Immature natural killer cell (primary cell): ENCODE measurements around the gene FLACC1. TPM values are rescaled to one million over a fixed set of nuclear protein-coding genes. Genes with fewer than 3 reads are reported as not detected.
"Not testable (repeated sequence)": the region's sequence is repeated elsewhere in the genome, so short reads cannot be mapped to it uniquely, and the experiment has no call there.

ENCODE experiments used
- DNase-seq, 3 donors: peaks; one replicate each; pipeline ENCODE4 v3.0.0; 2022; ENCODE audit warnings: mixed read lengths in 1 of 3
- H3K27ac Mint-ChIP-seq, 6 donors: one replicate each; pipeline ENCODE4 v1.8.0; 2020; ENCODE audit warnings: mixed read lengths in 6 of 6, mild to moderate bottlenecking in 5 of 6, inconsistent platforms in 4 of 6, moderate library complexity in 3 of 6
- H3K27me3 Mint-ChIP-seq, 3 donors: one replicate each; pipeline ENCODE4 v1.8.0; 2020 to 2021; ENCODE audit warnings: low read depth in 3 of 3, mild to moderate bottlenecking in 3 of 3, mixed read lengths in 3 of 3, moderate library complexity in 3 of 3, inconsistent platforms in 1 of 3
- H3K36me3 Mint-ChIP-seq, 3 donors: one replicate each; pipeline ENCODE4 v1.8.0; 2020; ENCODE audit warnings: mixed read lengths in 3 of 3, inconsistent platforms in 2 of 3, mild to moderate bottlenecking in 2 of 3
- H3K4me1 Mint-ChIP-seq, 2 donors: one replicate each; pipeline ENCODE4 v1.8.0; 2020; ENCODE audit warnings: inconsistent platforms in 2 of 2, mild to moderate bottlenecking in 2 of 2, mixed read lengths in 2 of 2, moderate library complexity in 1 of 2
- H3K4me3 Mint-ChIP-seq, 5 donors: one replicate each; pipeline ENCODE4 v1.8.0; 2020; ENCODE audit warnings: mild to moderate bottlenecking in 5 of 5, mixed read lengths in 5 of 5, inconsistent platforms in 3 of 5, moderate library complexity in 3 of 5
- H3K9me3 Mint-ChIP-seq, 6 donors: one replicate each; pipeline ENCODE4 v1.8.0; 2020; ENCODE audit warnings: mild to moderate bottlenecking in 6 of 6, mixed read lengths in 6 of 6, inconsistent platforms in 4 of 6, moderate library complexity in 3 of 6
- polyA plus RNA-seq, 3 donors: library from polyadenylated mRNA; unstranded; fragments of 300-500 nt; fragmentation: Illumina TruSeq; gene quantifications; one replicate each; pipeline ENCODE4 v1.2.3, GENCODE V29; 2021

The FLACC1 gene
- under 1 TPM in 2 of 3 donors, not detected in 1; 0.46 to 0.94 TPM for polyA plus RNA-seq

DNA sequence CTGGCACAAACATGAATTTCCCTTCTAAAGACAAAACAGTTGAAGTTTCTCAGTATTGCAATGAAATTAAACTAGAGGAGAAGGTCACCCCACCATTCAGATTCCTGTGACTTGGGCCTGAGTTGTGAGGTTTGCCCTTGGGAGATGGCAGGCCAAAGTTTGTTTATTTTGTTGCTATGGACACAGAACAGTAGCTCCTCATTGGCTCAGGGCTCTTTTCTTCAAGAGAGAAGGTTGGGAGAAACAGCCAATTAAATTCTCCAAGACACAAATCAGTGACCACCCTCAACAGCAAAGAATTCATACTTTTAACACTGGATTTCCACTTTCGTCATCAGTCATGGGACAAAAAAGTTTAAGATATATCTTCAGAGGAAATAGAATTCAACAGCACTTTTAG lies at the start of gene FLACC1:
FLACC1 (minus strand) TSS at position 125 of the 400 bp plus-strand sequence. CDS start 5,941 bp downstream, outside the sequence.
- peaks cover 13 to 30% (median 27%) of the 10 kb centered on the region in 3 donors for H3K36me3 Mint-ChIP-seq
- DNase-seq = no peak
- H3K4me1 Mint-ChIP-seq = no peaks in the 10 kb centered on the region
- H3K27ac Mint-ChIP-seq = no peak within 1 kb of the TSS
- H3K4me3 Mint-ChIP-seq = no peak within 1 kb of the TSS
- H3K27me3 Mint-ChIP-seq = no peaks in the 10 kb centered on the region
- no peaks in the 10 kb centered on the region for H3K9me3 Mint-ChIP-seq

DNA sequence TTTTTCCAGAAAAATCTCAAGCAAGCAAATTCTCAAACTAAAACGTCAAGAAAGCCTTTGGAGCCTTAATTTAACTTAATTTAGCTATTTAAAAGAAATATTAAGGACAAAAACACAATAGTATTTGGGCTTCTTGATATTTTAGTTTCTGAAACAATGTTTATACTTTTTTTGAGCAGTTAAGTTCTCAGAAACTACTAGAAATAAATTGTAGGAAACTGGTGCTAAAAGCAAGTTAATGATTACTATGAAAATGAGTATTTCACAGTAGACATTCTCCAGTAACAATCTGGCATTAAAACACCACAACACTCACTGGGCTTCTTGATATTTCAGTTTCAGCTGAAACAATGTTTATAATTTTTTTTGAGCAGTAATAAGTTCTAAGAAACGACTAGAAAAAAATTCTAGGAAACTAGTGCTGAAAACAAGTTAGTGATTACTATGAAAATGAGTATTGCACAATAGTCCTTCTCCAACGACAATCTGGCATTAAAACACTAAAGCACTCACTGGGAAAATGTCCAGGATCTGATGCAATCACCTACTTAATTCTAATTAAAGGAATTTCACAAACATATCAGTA lies 49.0 kb upstream of the FLACC1 start:
- Mint-ChIP-seq H3K36me3 (peaks cover 0 to 6% (median 0%) of the 10 kb centered on the region in 3 donors), H3K27ac (no peak overlapping the region), H3K9me3 (no peaks in the 10 kb centered on the region), H3K4me1 (peaks cover 22 to 48% of the 10 kb centered on the region in 2 donors), H3K4me3 (no peak overlapping the region), H3K27me3 (no peaks in the 10 kb centered on the region)
- no peak for DNase-seq

DNA sequence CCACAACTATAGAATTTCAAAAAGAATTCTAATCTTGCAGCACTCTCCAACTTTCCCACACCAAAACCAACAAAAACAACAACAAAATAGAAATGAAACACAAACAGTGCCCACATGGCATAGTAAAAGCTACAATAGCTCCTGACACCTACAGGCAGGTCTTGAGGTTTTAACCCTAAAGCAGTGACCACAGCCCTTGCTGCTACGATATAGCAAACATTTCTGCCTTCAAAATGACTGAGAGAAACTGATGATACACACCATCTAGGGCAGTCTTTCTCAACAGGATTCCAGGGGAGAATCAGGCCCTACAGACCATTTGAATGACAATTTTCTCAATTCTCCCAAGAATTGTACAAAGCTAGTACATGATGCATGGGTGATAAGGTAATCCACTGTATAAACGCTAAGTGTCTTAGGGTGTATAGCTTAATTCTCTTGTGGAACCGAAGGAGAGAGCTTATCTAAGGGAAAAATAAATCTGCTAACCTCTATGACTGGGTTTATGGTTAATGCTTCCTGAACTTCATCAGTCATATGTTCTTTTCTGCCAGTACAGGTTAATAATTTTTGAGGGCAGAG lies 47.6 kb upstream of the FLACC1 start:
- no peaks in the 10 kb centered on the region for H3K9me3 Mint-ChIP-seq
- H3K27ac Mint-ChIP-seq = peak overlapping the region in 2 of 6 donors; percentile 6 to 21
- H3K36me3 Mint-ChIP-seq = peaks cover 0 to 5% (median 0%) of the 10 kb centered on the region in 3 donors
- peaks cover 20 to 41% of the 10 kb centered on the region in 2 donors for H3K4me1 Mint-ChIP-seq
- no peak for DNase-seq
- peak overlapping the region in 1 of 5 donors; percentile 4 for H3K4me3 Mint-ChIP-seq
- no peaks in the 10 kb centered on the region for H3K27me3 Mint-ChIP-seq

- H3K27ac Mint-ChIP-seq = no peak overlapping the region
- H3K4me1 Mint-ChIP-seq = peaks cover 20 to 41% of the 10 kb centered on the region in 2 donors
- no peak overlapping the region for H3K4me3 Mint-ChIP-seq
- H3K9me3 Mint-ChIP-seq = no peaks in the 10 kb centered on the region
- no peaks in the 10 kb centered on the region for H3K27me3 Mint-ChIP-seq
- no peak for DNase-seq
- peaks cover 0 to 5% (median 0%) of the 10 kb centered on the region in 3 donors for H3K36me3 Mint-ChIP-seq
Measured at GRCh38 chr2:201403880-201404279, 46.7 kb upstream of the FLACC1 start.

GRCh38 chr2:201402651-201403562 lies 45.8 kb upstream of the FLACC1 start:
- no peak for DNase-seq
- H3K4me3 Mint-ChIP-seq = no peak overlapping the region
- peak overlapping the region in 1 of 6 donors; percentile 6 for H3K27ac Mint-ChIP-seq
- H3K4me1 Mint-ChIP-seq = peaks cover 20 to 41% of the 10 kb centered on the region in 2 donors
- H3K27me3 Mint-ChIP-seq = no peaks in the 10 kb centered on the region
- H3K36me3 Mint-ChIP-seq = peaks cover 0 to 8% (median 0%) of the 10 kb centered on the region in 3 donors
- no peaks in the 10 kb centered on the region for H3K9me3 Mint-ChIP-seq

GRCh38 chr2:201401815-201402214 lies 44.7 kb upstream of the FLACC1 start:
- H3K27me3 Mint-ChIP-seq = no peaks in the 10 kb centered on the region
- no peak overlapping the region for H3K4me3 Mint-ChIP-seq
- peaks cover 0 to 12% (median 0%) of the 10 kb centered on the region in 3 donors for H3K36me3 Mint-ChIP-seq
- H3K9me3 Mint-ChIP-seq = no peaks in the 10 kb centered on the region
- H3K27ac Mint-ChIP-seq = no peak overlapping the region
- DNase-seq = no peak
- H3K4me1 Mint-ChIP-seq = peaks cover 20 to 35% of the 10 kb centered on the region in 2 donors

GRCh38 chr2:201396595-201396994 lies 39.5 kb upstream of the FLACC1 start:
- DNase-seq = no peak
- Mint-ChIP-seq H3K27me3 (no peaks in the 10 kb centered on the region), H3K9me3 (no peaks in the 10 kb centered on the region), H3K36me3 (peaks cover 10 to 43% (median 16%) of the 10 kb centered on the region in 3 donors), H3K4me1 (no peaks in the 10 kb centered on the region), H3K27ac (no peak overlapping the region), H3K4me3 (no peak overlapping the region)

- no peak overlapping the region for H3K4me3 Mint-ChIP-seq
- H3K36me3 Mint-ChIP-seq = peaks cover 34 to 73% (median 46%) of the 10 kb centered on the region in 3 donors
- no peaks in the 10 kb centered on the region for H3K27me3 Mint-ChIP-seq
- H3K27ac Mint-ChIP-seq = no peak overlapping the region
- no peak for DNase-seq
- no peaks in the 10 kb centered on the region for H3K4me1 Mint-ChIP-seq
- H3K9me3 Mint-ChIP-seq = no peaks in the 10 kb centered on the region
Measured at GRCh38 chr2:201383136-201383535, 26.0 kb upstream of the FLACC1 start.

GRCh38 chr2:201378496-201379397 lies 21.6 kb upstream of the FLACC1 start:
- H3K27me3 Mint-ChIP-seq = peaks cover 0 to 3% (median under 1%) of the 10 kb centered on the region in 3 donors
- no peak for DNase-seq
- H3K4me1 Mint-ChIP-seq = no peaks in the 10 kb centered on the region
- H3K9me3 Mint-ChIP-seq = no peaks in the 10 kb centered on the region
- H3K36me3 Mint-ChIP-seq = peaks cover 18 to 66% (median 42%) of the 10 kb centered on the region in 3 donors
- peak overlapping the region in 1 of 6 donors; percentile 64 for H3K27ac Mint-ChIP-seq
- no peak overlapping the region for H3K4me3 Mint-ChIP-seq

GRCh38 chr2:201377218-201377617 lies 20.1 kb upstream of the FLACC1 start:
- Mint-ChIP-seq H3K4me3 (no peak overlapping the region), H3K27ac (peak overlapping the region in 2 of 6 donors; percentile 22 to 43), H3K9me3 (no peaks in the 10 kb centered on the region), H3K4me1 (no peaks in the 10 kb centered on the region), H3K27me3 (peaks cover 0 to 3% (median 1%) of the 10 kb centered on the region in 3 donors), H3K36me3 (peaks cover 13 to 58% (median 36%) of the 10 kb centered on the region in 3 donors)
- no peak for DNase-seq

DNA sequence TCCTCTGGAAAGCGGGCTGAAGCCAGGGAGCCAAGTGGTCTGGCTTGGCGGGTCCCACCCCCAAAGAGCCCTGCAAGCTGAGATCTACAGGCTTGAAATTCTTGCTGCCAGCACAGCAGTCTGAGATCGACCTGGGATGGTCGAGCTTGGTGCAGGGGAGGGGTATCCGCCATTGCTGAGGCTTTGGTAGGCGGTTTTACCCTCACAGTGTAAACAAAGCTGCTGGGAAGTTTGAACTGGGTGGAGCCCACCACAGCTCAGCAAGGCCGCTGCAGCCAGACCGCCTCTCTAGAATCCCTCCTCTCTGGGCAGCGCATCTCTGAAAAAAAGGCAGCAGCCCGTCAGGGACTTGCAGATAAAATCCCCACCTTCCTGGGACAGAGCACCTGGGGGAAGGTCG lies 12.6 kb upstream of the FLACC1 start:
- peaks cover 20 to 39% (median 37%) of the 10 kb centered on the region in 3 donors for H3K36me3 Mint-ChIP-seq
- H3K9me3 Mint-ChIP-seq = peaks cover 0 to 9% (median 5%) of the 10 kb centered on the region in 6 donors
- peaks cover 0 to 2% (median 1%) of the 10 kb centered on the region in 3 donors for H3K27me3 Mint-ChIP-seq
- no peak overlapping the region for H3K4me3 Mint-ChIP-seq
- no peak for DNase-seq
- no peak overlapping the region for H3K27ac Mint-ChIP-seq
- H3K4me1 Mint-ChIP-seq = no peaks in the 10 kb centered on the region

DNA sequence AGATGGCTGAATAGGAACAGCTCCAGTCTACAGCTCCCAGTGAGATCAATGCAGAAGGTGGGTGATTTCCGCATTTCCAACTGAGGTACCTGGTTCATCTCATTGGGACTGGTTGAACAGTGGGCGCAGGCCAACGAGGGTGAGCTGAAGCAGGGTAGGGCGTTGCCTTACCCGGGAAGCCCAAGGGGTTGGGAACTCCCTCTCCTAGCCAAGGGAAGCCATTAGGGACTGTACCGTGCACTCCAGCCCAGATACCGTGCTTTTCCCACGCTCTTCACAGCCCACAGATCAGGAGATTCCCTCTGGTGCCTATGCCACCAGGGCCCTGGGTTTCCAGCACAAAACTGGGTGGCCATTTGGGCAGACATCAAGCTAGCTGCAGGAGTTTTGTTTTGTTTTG lies 12.2 kb upstream of the FLACC1 start:
- H3K4me3 Mint-ChIP-seq, DNase-seq, H3K4me1 Mint-ChIP-seq, H3K27ac Mint-ChIP-seq, H3K9me3 Mint-ChIP-seq, H3K27me3 Mint-ChIP-seq: not testable (repeated sequence)
- H3K36me3 Mint-ChIP-seq = peaks cover 20 to 35% (median 33%) of the 10 kb centered on the region in 3 donors

DNA sequence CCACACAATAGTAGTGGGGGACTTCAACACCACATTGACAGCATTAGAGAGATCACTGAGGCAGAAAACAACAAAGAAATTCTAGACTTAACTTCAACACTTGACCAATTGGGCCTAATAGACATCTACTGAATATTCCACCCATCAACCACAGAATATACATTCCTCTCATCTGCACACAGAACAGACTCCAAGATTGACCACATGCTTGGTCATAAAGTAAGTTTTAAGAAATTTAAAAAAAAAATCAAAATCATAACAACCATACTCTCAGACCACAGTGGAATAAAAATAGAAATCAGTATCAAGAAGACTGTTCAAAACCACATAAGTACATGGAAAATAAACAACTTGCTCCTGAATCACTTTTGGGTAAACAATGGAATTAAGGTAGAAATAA lies 9.0 kb upstream of the FLACC1 start:
- H3K4me1 Mint-ChIP-seq = peaks cover 5 to 8% of the 10 kb centered on the region in 2 donors
- no peak for DNase-seq
- H3K4me3 Mint-ChIP-seq = no peak overlapping the region
- H3K36me3 Mint-ChIP-seq = peaks cover 26 to 40% (median 37%) of the 10 kb centered on the region in 3 donors
- peaks cover 0 to 9% (median 5%) of the 10 kb centered on the region in 6 donors for H3K9me3 Mint-ChIP-seq
- peak overlapping the region in 1 of 6 donors; percentile 2 for H3K27ac Mint-ChIP-seq
- H3K27me3 Mint-ChIP-seq = peaks cover 0 to 4% (median 0%) of the 10 kb centered on the region in 3 donors
